ENCODE measurements around the gene GNB1L.

Gene GNB1L

DNA sequence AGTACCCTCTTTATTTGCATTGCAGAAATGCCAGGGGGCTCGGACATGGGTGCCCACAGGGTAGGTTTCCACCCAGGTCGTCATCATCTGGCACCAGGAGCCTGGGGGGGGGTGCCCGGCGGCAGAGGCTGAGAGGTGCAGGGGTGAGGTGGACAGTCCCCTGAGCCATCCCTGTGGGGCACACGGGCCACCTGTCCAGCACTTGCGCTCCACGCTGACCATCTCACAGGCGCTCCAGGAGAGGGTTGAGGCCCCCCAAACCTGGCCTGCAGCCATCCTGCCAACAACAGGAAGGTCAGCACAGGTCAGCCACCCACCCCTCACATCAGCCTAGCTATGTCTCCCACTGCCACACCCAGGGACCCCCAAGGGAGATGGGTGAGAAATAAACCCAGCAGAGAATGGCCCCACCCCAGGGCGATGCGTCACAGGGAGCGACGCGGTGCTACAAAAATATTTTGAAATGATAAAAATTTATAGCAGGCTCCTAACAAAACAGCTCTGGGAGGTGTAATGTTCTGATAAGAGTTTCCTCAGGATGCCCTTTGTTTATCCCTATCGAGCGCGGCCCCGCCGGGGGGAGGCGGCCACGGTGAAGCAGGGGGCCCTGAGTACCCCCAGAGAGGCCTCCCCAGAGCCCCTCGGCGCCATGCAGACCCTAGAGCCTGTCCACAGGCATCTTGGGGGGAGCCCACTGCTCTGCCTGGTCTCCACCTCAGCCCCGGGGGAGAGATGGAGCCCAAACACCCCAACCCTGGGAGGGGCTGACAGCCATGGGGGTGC lies 21.0 kb upstream of the GNB1L start:
- DNase-seq (no peak), ATAC-seq (replicated peaks) (no peak)
- Mint-ChIP-seq H3K9me3 (no peaks in the 10 kb centered on the region), H3K27me3 (no peaks in the 10 kb centered on the region), H3K36me3 (peaks cover 0 to 5% of the 10 kb centered on the region in 2 donors), H3K4me3 (no peak overlapping the region), H3K4me1 (no peaks in the 10 kb centered on the region), H3K27ac (no peak overlapping the region)

DNA sequence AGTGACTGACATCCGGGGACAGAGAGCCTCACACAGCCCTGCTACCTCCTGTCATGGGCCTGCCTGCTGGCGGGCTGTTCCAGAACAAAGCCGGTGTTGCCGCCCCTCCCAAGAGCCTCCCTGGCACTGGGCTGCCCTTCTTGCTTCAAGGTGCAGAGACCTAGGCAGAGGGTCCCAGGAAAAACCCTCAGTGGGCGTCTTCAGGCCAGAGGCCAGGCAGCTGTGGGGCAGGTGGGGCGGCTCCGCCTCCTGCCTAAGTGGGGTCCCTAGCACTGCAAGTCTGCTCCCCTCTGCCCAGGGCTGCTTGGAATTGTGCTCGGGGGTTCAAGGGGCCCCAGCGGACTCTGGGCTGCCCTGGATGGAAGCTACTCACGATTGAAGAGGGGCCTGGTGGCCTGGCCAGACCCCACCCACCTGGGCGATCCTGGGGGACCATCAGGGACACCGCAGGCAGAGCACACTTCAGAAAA lies 20.4 kb upstream of the GNB1L start:
- DNase-seq: no peak
- no peak overlapping the region for H3K4me3 Mint-ChIP-seq

DNA sequence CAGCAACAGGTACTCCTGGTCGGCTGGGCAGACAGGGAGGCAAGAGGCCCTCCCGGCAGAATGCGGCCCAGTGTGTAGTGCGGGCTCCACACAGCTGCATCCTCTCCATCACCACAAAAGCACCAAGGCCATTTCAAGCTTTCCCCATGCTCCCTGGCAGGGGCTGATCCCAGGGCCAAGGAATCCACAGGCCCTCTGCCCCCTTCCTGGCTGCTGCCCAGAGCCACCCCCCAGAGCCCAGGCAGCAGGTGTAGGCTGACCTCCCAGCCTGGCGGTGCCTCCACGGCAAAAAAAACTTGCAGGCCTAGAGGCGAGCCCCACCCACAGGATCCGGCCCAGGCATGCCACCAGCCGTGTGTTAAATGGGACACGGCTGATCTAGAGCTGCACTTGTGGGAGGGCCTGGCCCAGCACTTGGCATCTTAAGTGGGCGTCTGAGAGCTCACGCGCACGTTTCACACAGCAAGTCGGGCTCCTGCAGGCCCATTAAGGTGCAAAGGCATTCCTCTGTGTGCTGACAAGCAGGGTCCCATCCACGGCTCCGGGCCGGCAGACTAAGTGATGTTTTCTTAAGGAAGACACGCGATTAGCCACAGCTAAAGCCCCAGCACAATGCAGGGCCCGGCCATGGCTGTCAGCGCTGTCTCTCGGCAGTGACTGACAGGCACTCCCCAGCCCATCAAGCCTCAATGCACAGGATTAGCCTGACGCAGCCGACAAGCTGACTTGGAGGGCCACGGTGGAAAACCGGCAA lies 19.8 kb upstream of the GNB1L start:
- H3K36me3 Mint-ChIP-seq: peaks cover 0 to 5% of the 10 kb centered on the region in 2 donors
- no peak for DNase-seq
- ATAC-seq (replicated peaks): no peak
- no peaks in the 10 kb centered on the region for H3K27me3 Mint-ChIP-seq
- H3K4me3 Mint-ChIP-seq: no peak overlapping the region
- H3K27ac Mint-ChIP-seq: no peak overlapping the region
- H3K4me1 Mint-ChIP-seq: no peaks in the 10 kb centered on the region
- H3K9me3 Mint-ChIP-seq: no peaks in the 10 kb centered on the region

More for the DNA sequence above, 20.4 kb upstream of the GNB1L start:
- H3K27ac Mint-ChIP-seq: no peak overlapping the region
- peaks cover 0 to 5% of the 10 kb centered on the region in 2 donors for H3K36me3 Mint-ChIP-seq
- no peak for ATAC-seq (replicated peaks)
- no peaks in the 10 kb centered on the region for H3K9me3 Mint-ChIP-seq
- no peaks in the 10 kb centered on the region for H3K27me3 Mint-ChIP-seq
- H3K4me1 Mint-ChIP-seq: no peaks in the 10 kb centered on the region

DNA sequence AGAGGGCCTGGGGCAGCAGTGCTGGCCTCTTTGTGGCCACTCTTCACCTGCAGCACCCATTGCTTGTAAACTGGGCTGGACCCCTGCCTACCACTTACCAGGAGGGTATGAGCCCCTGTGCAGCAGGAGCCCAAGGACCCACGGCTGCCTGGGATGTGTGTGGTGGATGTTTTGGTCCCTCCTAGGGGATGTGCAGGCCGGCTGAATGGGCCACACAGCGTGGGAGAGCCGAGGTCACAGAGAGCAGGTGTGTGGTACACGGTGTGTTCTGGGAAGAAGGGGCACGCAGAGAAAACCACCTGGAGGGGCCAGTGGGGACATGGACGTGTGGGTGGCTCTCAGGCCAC lies 19.3 kb upstream of the GNB1L start:
- Mint-ChIP-seq H3K27me3 (no peaks in the 10 kb centered on the region), H3K36me3 (peaks cover 0 to 5% of the 10 kb centered on the region in 2 donors), H3K27ac (no peak overlapping the region), H3K9me3 (no peaks in the 10 kb centered on the region), H3K4me1 (no peaks in the 10 kb centered on the region), H3K4me3 (no peak overlapping the region)
- ATAC-seq (replicated peaks): no peak
- DNase-seq: no peak

DNA sequence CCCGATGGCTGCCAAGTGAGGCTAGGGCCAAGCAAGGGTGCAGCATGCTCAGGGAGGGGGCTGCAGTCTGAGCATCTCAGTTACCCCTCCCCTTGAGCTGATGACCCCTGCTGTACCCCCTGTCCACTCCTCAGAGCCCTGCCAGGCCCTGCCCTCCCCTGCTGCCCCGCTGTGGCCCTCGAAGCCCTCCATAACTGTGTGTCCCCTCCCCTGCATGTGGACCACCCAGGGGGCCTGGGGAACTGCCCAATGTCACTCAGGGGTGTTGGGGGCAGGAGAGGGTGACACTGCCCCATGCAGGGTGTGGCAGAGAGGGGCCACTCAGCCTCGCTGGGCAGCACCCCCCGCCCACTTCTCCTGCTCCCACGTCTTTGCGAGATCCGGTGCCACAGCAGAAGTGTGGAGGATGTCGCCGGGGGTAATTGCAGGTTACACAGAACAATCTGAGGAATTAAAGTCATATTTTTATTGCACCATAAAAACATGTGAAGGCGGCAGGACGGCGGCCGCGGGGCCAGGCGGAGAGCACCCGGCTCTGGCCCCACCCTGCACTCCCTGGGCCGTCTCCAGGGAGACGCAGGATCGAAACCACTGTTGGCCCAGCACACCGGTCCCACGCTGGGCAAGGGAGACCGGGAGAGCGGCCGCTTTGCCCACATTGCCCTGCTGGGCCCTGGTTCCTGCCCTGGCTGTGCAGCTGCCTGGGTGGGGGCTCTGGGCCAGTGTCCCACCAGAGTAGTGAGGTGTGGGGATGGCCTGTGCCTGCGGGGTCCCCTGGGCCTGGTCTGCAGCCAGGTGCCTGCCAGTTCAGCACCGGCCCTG lies 18.7 kb upstream of the GNB1L start:
- no peak for ATAC-seq (replicated peaks)
- no peak overlapping the region for H3K27ac Mint-ChIP-seq

DNA sequence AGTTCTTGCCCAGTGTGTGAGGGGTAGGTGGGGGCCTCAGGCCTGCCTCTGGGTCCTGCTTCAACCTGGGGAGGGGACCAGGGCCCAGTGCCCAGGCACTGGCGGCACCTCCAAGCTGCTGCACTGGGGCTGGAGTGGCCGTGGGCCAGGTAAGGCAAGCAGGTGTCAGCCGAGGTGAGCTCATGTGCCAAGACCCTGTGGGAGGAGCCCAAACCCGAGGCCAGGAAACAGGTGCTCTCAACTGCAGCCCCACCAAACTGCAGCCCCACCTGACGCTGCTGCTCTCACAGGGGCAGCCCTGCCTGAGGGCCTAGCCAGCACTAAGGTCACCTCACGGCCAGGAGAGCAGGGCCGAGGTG lies 18.1 kb upstream of the GNB1L start:
- H3K27ac Mint-ChIP-seq: no peak overlapping the region
- no peaks in the 10 kb centered on the region for H3K27me3 Mint-ChIP-seq
- ATAC-seq (replicated peaks): no peak
- H3K36me3 Mint-ChIP-seq: no peaks in the 10 kb centered on the region
- H3K4me1 Mint-ChIP-seq: no peaks in the 10 kb centered on the region
- H3K9me3 Mint-ChIP-seq: no peaks in the 10 kb centered on the region
- no peak overlapping the region for H3K4me3 Mint-ChIP-seq
- DNase-seq: no peak

More for the DNA sequence above, 18.7 kb upstream of the GNB1L start:
- Mint-ChIP-seq H3K4me1 (no peaks in the 10 kb centered on the region), H3K27me3 (no peaks in the 10 kb centered on the region), H3K4me3 (no peak overlapping the region), H3K9me3 (no peaks in the 10 kb centered on the region), H3K36me3 (peaks cover 0 to 3% of the 10 kb centered on the region in 2 donors)
- no peak for DNase-seq

DNA sequence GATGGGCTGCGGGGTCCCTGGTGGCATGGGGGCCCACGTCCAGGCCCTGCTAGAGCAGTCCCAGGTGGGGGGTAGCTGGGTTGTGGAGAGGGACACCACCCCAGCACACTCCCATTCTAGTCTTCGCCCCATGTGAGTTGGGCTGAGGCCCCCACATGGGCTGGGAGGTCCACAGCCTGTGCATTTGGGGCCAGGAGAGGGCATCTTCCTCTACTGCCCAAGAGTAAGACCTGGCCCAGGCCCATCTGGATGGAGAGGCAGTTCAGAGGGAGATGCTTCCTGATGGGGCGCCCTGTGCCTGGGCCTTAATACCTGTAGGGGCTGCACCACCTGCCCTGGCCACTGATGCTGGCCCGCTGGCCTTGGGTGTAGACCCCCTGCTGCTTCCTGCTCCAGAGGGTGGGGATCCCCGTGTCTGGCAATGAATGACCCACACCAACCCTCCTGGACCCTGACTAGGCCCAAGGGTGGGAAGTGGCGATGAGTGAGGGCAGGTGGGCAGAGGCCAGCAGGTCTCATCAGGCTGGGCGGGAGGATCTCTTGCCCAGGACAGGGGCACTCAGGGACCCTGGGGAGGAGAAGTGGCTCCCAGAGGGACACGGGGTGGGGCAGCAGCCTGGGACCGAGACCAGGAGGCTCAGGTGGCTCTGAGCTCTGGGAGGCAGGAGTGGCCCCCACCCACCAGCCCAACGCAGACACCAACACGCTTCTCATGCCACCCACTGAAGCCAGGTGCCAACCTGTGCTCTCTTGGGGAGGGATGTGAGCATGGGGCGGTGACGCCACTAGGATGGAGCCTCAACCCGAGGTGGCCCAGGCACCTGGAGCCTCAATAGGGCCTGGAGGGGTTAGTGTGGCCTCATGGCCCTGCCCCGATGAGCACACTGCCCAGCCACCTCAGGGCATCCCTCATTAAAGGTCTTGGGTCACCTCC lies 17.4 kb upstream of the GNB1L start:
- no peak for ATAC-seq (replicated peaks)

DNA sequence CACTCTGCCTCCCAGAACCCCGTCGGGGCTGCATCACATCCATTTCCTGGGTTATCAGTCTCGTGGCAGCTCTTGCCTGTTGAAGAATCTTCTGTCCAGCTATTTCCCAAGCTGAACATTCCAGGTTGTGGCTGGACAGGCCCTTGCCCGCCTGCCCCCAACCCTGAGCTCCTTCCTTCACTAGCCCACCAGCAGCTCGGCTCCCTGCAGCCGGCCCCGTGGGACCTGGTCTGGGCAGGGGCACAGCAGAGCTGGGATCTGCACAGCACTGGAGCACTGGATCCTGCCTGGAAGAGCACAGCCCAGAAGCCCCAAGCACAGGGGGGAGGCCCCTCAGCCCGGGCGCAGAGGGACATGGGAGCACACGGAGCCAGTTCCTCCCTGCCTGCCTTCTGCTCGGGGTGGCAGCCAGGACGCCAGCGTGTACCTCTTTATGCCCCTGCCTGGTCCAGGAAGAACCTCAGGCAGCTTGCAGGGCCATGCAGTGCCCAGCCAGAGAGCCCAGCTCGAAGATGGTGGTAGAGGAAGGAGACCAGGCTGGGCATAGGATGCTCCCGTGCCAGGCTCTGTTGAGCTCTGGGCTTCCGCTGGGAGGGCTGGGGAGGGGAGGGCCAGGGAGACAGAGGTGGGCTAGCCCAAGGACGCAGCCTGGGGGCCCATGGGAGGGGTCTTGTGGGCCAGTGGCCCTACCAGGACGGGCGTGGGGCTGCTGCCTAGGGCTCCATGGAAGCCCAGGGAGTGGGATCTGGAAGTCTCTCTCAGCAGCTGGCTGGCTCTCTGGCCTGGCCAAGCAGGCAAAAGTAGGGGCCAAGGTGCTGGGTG lies 16.6 kb upstream of the GNB1L start:
- Mint-ChIP-seq H3K27me3 (no peaks in the 10 kb centered on the region), H3K27ac (no peak overlapping the region), H3K4me1 (no peaks in the 10 kb centered on the region), H3K4me3 (no peak overlapping the region), H3K9me3 (no peaks in the 10 kb centered on the region), H3K36me3 (no peaks in the 10 kb centered on the region)
- no peak for ATAC-seq (replicated peaks)
- no peak for DNase-seq

More for the DNA sequence above, 17.4 kb upstream of the GNB1L start:
- no peak for DNase-seq
- H3K4me1 Mint-ChIP-seq: no peaks in the 10 kb centered on the region
- no peaks in the 10 kb centered on the region for H3K27me3 Mint-ChIP-seq
- H3K36me3 Mint-ChIP-seq: no peaks in the 10 kb centered on the region
- H3K27ac Mint-ChIP-seq: no peak overlapping the region
- H3K4me3 Mint-ChIP-seq: no peak overlapping the region
- H3K9me3 Mint-ChIP-seq: no peaks in the 10 kb centered on the region

DNA sequence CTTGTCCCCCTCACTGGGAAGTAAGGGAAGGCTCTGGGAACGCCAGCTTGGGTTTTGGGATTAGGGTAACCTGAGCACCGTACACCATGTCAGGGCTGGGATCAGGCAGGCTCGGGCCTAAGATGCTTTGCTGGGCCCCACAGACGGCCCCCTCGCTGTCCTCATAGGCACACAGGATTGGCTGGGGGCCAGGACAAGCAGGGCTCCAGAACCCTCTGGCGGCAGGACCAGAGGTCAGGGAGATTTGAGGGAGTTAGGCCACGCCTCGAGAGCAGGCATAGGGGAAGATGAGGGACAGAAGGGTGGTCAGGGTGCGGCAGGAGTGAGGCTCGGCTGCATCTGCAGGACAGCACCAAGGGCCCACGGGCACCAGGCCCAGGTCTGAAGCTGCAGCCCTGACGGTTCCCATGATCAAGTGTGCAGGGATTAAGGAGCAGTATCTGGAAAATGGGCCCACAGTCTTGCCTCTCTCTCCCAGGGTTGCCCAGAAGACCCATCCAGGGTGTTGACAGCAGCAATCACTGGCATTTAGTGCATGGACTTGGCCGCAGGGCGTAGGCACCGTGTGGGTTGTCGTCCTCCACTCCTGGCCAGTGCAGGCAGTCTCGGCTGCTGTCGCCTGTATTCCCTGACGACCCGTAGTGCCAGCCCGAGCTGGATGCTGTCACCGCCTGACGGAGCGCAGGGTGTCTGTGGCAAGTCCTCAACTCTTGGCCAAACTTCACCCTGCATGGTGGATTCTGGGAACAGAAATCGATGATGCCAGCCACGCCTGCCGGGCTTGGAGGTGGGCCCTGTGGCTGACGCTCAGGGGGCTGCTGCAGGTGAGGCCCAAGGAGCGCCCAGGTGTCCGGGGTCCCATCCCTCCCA lies 15.7 kb upstream of the GNB1L start:
- Mint-ChIP-seq H3K9me3 (no peaks in the 10 kb centered on the region), H3K4me1 (no peaks in the 10 kb centered on the region), H3K27ac (no peak overlapping the region), H3K4me3 (no peak overlapping the region), H3K36me3 (no peaks in the 10 kb centered on the region), H3K27me3 (no peaks in the 10 kb centered on the region)
- ATAC-seq (replicated peaks): no peak
- DNase-seq: no peak

DNA sequence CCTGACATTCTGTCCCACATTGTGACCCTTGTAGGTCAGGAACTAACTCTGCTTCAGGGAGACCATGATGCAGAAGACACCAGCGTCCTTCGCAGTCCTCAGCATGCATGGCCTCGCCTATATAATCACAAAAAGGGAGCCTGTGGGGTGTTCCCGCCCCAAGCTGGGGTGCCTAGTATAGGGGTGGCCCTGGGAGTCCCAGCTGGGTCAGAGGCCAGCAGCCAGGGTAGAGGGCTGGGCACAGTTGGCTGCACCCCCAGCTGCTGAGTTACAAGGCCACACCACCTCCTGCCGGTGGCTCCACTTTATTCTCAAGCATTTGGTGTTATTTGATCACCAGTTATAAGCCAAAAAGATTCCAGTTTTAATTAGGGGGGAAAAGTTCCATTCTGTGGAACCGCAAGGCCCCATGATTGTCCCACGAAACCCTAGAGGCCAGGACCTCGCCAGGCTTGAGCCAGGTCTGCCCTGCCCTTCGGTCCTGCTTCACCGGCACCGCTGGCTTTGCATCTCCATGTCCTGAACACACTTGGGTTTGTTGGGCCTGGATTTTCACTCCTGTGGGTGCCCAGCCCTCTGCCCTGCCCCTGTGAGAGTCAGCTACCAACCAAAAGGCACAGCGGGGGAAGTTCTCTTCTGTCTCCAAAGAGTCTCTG lies 15.0 kb upstream of the GNB1L start:
- DNase-seq: no peak

DNA sequence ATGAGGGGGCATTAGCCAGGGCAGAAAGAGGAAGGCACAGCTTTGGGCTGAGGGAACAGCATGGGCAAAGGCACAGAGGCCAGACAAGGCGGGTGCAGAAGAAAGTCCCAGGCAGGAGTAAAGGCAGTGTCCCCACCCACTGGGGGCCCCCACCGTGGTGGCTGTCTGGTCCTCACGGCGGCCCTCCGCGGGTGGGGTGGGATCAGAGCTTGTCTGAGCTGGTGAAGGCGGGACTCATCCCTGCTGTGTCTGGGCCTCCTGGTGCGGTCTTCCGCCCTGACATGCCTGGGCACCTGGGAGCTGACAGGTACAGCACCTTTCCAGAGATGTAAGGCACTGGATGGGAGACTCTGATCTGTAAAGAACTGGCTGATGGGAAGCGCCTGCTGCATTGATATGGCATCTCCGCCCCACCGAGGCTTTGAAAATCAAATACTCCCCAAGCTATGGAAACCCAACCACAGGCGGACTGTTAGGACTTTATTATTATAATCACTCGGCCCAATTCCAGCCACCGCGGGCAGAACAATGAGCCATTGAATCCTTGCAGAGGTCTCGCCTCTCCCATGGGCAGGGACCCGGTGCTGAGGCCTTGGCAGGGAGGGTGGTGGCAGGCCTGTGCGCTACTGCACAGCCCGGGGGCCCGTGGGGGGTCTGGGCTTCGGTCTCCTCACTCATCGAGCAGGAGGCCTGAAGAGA lies 14.2 kb upstream of the GNB1L start:
- Mint-ChIP-seq H3K27me3 (no peaks in the 10 kb centered on the region), H3K9me3 (no peaks in the 10 kb centered on the region), H3K27ac (no peak overlapping the region), H3K4me1 (no peaks in the 10 kb centered on the region), H3K4me3 (no peak overlapping the region), H3K36me3 (no peaks in the 10 kb centered on the region)
- no peak for ATAC-seq (replicated peaks)
- no peak for DNase-seq

More for the DNA sequence above, 15.0 kb upstream of the GNB1L start:
- Mint-ChIP-seq H3K4me1 (no peaks in the 10 kb centered on the region), H3K27me3 (no peaks in the 10 kb centered on the region), H3K27ac (no peak overlapping the region), H3K9me3 (no peaks in the 10 kb centered on the region), H3K36me3 (no peaks in the 10 kb centered on the region), H3K4me3 (no peak overlapping the region)
- no peak for ATAC-seq (replicated peaks)
